A549 (cell line): ENCODE results near the gene SGSM2.

Experiments
- CBX2 ChIP-seq: fragments of 200-600 bp; sonication (generic); IDR thresholded peaks from 2 replicates; pipeline ENCODE4 v1.6.1; 2016; ENCODE audit warnings: low read depth, mild to moderate bottlenecking, borderline replicate concordance
- CHD4 ChIP-seq: fragments of 200-600 bp; sonication (generic); IDR thresholded peaks from 2 replicates; pipeline ENCODE4 v1.6.1; 2016; ENCODE audit warnings: antibody characterized with exemption, mild to moderate bottlenecking, borderline replicate concordance
- EP300 ChIP-seq, 2 experiments: fragments of >200 bp; sonication (Bioruptor Twin); formaldehyde crosslinking; IDR thresholded peaks; 2 replicates in 1 of 2; 3 replicates in 1 of 2; pipeline ENCODE4 v1.6.1; 2016 to 2017
- FOSL2 ChIP-seq, 2 experiments: fragments of 450-650 bp in 1 of 2; fragments of >200 bp in 1 of 2; sonication (Bioruptor Twin) in 1 of 2; formaldehyde crosslinking; IDR thresholded peaks; 2 replicates each; pipeline versions ENCODE4 v1.5.0 to v1.6.1; 2016 to 2020; ENCODE audit warnings: mild to moderate bottlenecking in 1 of 2, moderate library complexity in 1 of 2
- FOXS1 ChIP-seq: fragments of 250-450 bp; sonication (Bioruptor Pico); IDR thresholded peaks from 2 replicates; pipeline ENCODE4 v1.5.0; 2020; ENCODE audit warnings: mild to moderate bottlenecking, moderate library complexity
- NR3C1 ChIP-seq: fragments of >200 bp; sonication (Bioruptor Twin); formaldehyde crosslinking; IDR thresholded peaks from 3 replicates; pipeline ENCODE4 v1.6.1; 2017
- POLR2AphosphoS2 ChIP-seq: conservative IDR thresholded peaks from 2 replicates; pipeline ENCODE4 v1.6.1; 2012; ENCODE audit warnings: low read length, improper control_type of control experiment, inconsistent platforms
- RFX5 ChIP-seq: fragments of 450-650 bp; IDR thresholded peaks from 2 replicates; pipeline ENCODE4 v1.7.1; 2014; ENCODE audit warnings: antibody characterized with exemption, mild to moderate bottlenecking, moderate library complexity
- TF ChIP-seq, protein P1 (sequence below): fragments of >200 bp; sonication (Bioruptor Twin); formaldehyde crosslinking; IDR thresholded peaks from 3 replicates; pipeline ENCODE4 v1.5.1; 2016
- TF ChIP-seq, protein P2 (sequence below): IDR thresholded peaks from 2 replicates; pipeline ENCODE4 v1.6.1; 2012
- TF ChIP-seq, protein P3 (sequence below): fragments of >200 bp; sonication (Bioruptor Twin); formaldehyde crosslinking; IDR thresholded peaks from 2 replicates; pipeline ENCODE4 v1.6.1; 2016
- TF ChIP-seq, protein P4 (sequence below): fragments of >200 bp; sonication (Bioruptor Twin); formaldehyde crosslinking; IDR thresholded peaks from 3 replicates; pipeline ENCODE4 v1.6.1; 2016

DNA sequence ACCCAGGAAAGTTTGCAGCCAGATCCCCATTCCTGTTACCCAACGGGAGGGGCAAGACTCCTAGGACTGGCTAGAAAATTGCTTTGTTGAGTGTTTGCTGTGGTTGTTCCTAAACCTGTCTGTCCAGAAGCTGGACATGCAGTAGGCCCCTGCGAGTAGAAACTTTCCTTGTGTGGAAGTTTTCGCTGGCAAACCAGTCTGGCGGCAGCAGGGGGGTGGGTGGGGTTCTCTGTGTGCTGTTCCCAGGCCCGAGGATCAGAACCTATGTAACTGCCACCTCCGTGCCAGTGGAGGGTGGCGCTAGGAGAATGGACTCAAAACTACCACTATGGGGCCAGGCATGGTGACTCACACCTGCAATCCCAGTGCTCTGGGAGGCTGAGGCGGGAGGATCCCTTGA is 9.2 kb downstream of the SGSM2 start:
- no peak for TF ChIP-seq RFX5
- no peak for TF ChIP-seq EP300 (IDR thresholded peaks at IDR 0.05)
- TF ChIP-seq CBX2 = no peak
- TF ChIP-seq, protein P1, sequence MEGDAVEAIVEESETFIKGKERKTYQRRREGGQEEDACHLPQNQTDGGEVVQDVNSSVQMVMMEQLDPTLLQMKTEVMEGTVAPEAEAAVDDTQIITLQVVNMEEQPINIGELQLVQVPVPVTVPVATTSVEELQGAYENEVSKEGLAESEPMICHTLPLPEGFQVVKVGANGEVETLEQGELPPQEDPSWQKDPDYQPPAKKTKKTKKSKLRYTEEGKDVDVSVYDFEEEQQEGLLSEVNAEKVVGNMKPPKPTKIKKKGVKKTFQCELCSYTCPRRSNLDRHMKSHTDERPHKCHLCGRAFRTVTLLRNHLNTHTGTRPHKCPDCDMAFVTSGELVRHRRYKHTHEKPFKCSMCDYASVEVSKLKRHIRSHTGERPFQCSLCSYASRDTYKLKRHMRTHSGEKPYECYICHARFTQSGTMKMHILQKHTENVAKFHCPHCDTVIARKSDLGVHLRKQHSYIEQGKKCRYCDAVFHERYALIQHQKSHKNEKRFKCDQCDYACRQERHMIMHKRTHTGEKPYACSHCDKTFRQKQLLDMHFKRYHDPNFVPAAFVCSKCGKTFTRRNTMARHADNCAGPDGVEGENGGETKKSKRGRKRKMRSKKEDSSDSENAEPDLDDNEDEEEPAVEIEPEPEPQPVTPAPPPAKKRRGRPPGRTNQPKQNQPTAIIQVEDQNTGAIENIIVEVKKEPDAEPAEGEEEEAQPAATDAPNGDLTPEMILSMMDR = no peak
- TF ChIP-seq, protein P2, sequence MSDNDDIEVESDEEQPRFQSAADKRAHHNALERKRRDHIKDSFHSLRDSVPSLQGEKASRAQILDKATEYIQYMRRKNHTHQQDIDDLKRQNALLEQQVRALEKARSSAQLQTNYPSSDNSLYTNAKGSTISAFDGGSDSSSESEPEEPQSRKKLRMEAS = no peak
- no peak for TF ChIP-seq NR3C1
- TF ChIP-seq, protein P3, sequence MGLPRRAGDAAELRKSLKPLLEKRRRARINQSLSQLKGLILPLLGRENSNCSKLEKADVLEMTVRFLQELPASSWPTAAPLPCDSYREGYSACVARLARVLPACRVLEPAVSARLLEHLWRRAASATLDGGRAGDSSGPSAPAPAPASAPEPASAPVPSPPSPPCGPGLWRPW = no peak
- no peak for TF ChIP-seq POLR2AphosphoS2
- TF ChIP-seq FOXS1 = no peak
- TF ChIP-seq, protein P4, sequence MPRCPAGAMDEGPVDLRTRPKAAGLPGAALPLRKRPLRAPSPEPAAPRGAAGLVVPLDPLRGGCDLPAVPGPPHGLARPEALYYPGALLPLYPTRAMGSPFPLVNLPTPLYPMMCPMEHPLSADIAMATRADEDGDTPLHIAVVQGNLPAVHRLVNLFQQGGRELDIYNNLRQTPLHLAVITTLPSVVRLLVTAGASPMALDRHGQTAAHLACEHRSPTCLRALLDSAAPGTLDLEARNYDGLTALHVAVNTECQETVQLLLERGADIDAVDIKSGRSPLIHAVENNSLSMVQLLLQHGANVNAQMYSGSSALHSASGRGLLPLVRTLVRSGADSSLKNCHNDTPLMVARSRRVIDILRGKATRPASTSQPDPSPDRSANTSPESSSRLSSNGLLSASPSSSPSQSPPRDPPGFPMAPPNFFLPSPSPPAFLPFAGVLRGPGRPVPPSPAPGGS = no peak
- no peak for TF ChIP-seq FOSL2 (IDR thresholded peaks at IDR 0.05)
- 0 out of 2 replicates have a peak, but pooled peaks have one; percentile 8 for TF ChIP-seq FOSL2 (CRISPR knock-in tag; IDR thresholded peaks at IDR 0.05)
- no peak for TF ChIP-seq CHD4
